ENCODE results near the gene SLC25A23.

The SLC25A23 gene

GRCh38 chr19:6416658-6417405 lies 42.8 kb downstream of the SLC25A23 start:
- DNase-seq (ENCODE audit: insufficient read length, low spot score), result no peak

GRCh38 chr19:6415591-6416190 lies 43.9 kb downstream of the SLC25A23 start:
- TF ChIP-seq POLR2A (IDR thresholded peaks at IDR 0.05; ENCODE audit: low read depth, low read length) (no peak), PAX5 (IDR thresholded peaks at IDR 0.05; ENCODE audit: insufficient read depth, low read length, severe bottlenecking) (no peak), TAF1 (IDR thresholded peaks at IDR 0.05; ENCODE audit: low read depth, low read length) (no peak), POU2F2 (IDR thresholded peaks at IDR 0.05; ENCODE audit: low read depth, low read length) (no peak), SPI1 (IDR thresholded peaks at IDR 0.05; ENCODE audit: low read depth, low read length) (no peak), POLR2AphosphoS5 (IDR thresholded peaks at IDR 0.05; ENCODE audit: low read depth, low read length) (no peak)
- FAIRE-seq (no peak), DNase-seq (ENCODE audit: insufficient read length, low spot score) (no peak)

More at GRCh38 chr19:6416658-6417405, 42.8 kb downstream of the SLC25A23 start:
- no peak for FAIRE-seq
- TF ChIP-seq POLR2AphosphoS5 (IDR thresholded peaks at IDR 0.05; ENCODE audit: low read depth, low read length), result 0 out of 2 replicates have a peak, but pooled peaks have one; percentile 5
- no peak for TF ChIP-seq TAF1 (IDR thresholded peaks at IDR 0.05; ENCODE audit: low read depth, low read length)

- peak; percentile 37; the same call in 1 of the 2 replicates for TF ChIP-seq POLR2AphosphoS5 (IDR thresholded peaks at IDR 0.05; ENCODE audit: low read depth, low read length)
- no peak for TF ChIP-seq PAX5 (IDR thresholded peaks at IDR 0.05; ENCODE audit: insufficient read depth, low read length, severe bottlenecking)
- FAIRE-seq (no peak), DNase-seq (ENCODE audit: insufficient read length, low spot score) (no peak)
These were observed 44.6 kb downstream of the SLC25A23 start for GRCh38 chr19:6414793-6415590.

- DNase-seq (ENCODE audit: insufficient read length, low spot score), result no peak
- TF ChIP-seq SPI1 (IDR thresholded peaks at IDR 0.05; ENCODE audit: low read depth, low read length) (no peak), POU2F2 (IDR thresholded peaks at IDR 0.05; ENCODE audit: low read depth, low read length) (no peak), TAF1 (IDR thresholded peaks at IDR 0.05; ENCODE audit: low read depth, low read length) (no peak), POLR2AphosphoS5 (IDR thresholded peaks at IDR 0.05; ENCODE audit: low read depth, low read length) (no peak), PAX5 (IDR thresholded peaks at IDR 0.05; ENCODE audit: insufficient read depth, low read length, severe bottlenecking) (no peak), POLR2A (IDR thresholded peaks at IDR 0.05; ENCODE audit: low read depth, low read length) (no peak)
- FAIRE-seq, result no peak
These were observed 45.6 kb downstream of the SLC25A23 start for GRCh38 chr19:6413721-6414643.

- FAIRE-seq (no peak), DNase-seq (ENCODE audit: insufficient read length, low spot score) (no peak)
- TF ChIP-seq POLR2AphosphoS5 (IDR thresholded peaks at IDR 0.05; ENCODE audit: low read depth, low read length) (no peak), PAX5 (IDR thresholded peaks at IDR 0.05; ENCODE audit: insufficient read depth, low read length, severe bottlenecking) (no peak), POLR2A (IDR thresholded peaks at IDR 0.05; ENCODE audit: low read depth, low read length) (no peak), TAF1 (IDR thresholded peaks at IDR 0.05; ENCODE audit: low read depth, low read length) (no peak), SPI1 (IDR thresholded peaks at IDR 0.05; ENCODE audit: low read depth, low read length) (no peak), POU2F2 (IDR thresholded peaks at IDR 0.05; ENCODE audit: low read depth, low read length) (no peak)
These were observed 46.3 kb downstream of the SLC25A23 start for GRCh38 chr19:6413291-6413690.

GRCh38 chr19:6412447-6413091 lies 47.0 kb downstream of the SLC25A23 start:
- peak; percentile 69 for DNase-seq (ENCODE audit: insufficient read length, low spot score)
- TF ChIP-seq PAX5 (IDR thresholded peaks at IDR 0.05; ENCODE audit: insufficient read depth, low read length, severe bottlenecking), result no peak
- no peak; the same call in 1 of the 2 replicates for TF ChIP-seq POLR2A (IDR thresholded peaks at IDR 0.05; ENCODE audit: low read depth, low read length)
- no peak; the same call in 1 of the 2 replicates for TF ChIP-seq POLR2AphosphoS5 (IDR thresholded peaks at IDR 0.05; ENCODE audit: low read depth, low read length)
- TF ChIP-seq POU2F2 (IDR thresholded peaks at IDR 0.05; ENCODE audit: low read depth, low read length), result no peak
- TF ChIP-seq TAF1 (IDR thresholded peaks at IDR 0.05; ENCODE audit: low read depth, low read length), result no peak
- no peak for TF ChIP-seq SPI1 (IDR thresholded peaks at IDR 0.05; ENCODE audit: low read depth, low read length)
- FAIRE-seq, result no peak

GRCh38 chr19:6412061-6412446 lies 47.5 kb downstream of the SLC25A23 start:
- TF ChIP-seq SPI1 (IDR thresholded peaks at IDR 0.05; ENCODE audit: low read depth, low read length) (no peak), PAX5 (IDR thresholded peaks at IDR 0.05; ENCODE audit: insufficient read depth, low read length, severe bottlenecking) (no peak), POLR2A (IDR thresholded peaks at IDR 0.05; ENCODE audit: low read depth, low read length) (peak; percentile 42; the same call in 1 of the 2 replicates), TAF1 (IDR thresholded peaks at IDR 0.05; ENCODE audit: low read depth, low read length) (no peak), POLR2AphosphoS5 (IDR thresholded peaks at IDR 0.05; ENCODE audit: low read depth, low read length) (peak; percentile 15), POU2F2 (IDR thresholded peaks at IDR 0.05; ENCODE audit: low read depth, low read length) (no peak)
- FAIRE-seq (no peak), DNase-seq (ENCODE audit: insufficient read length, low spot score) (no peak)

GRCh38 chr19:6409346-6409745 lies 50.2 kb downstream of the SLC25A23 start:
- FAIRE-seq, result no peak
- DNase-seq (ENCODE audit: insufficient read length, low spot score), result no peak
- TF ChIP-seq POLR2AphosphoS5 (IDR thresholded peaks at IDR 0.05; ENCODE audit: low read depth, low read length), result no peak
- TF ChIP-seq POLR2A (IDR thresholded peaks at IDR 0.05; ENCODE audit: low read depth, low read length), result no peak
- no peak for TF ChIP-seq PAX5 (IDR thresholded peaks at IDR 0.05; ENCODE audit: insufficient read depth, low read length, severe bottlenecking)
- no peak for TF ChIP-seq TAF1 (IDR thresholded peaks at IDR 0.05; ENCODE audit: low read depth, low read length)
- TF ChIP-seq POU2F2 (IDR thresholded peaks at IDR 0.05; ENCODE audit: low read depth, low read length), result no peak
- no peak for TF ChIP-seq SPI1 (IDR thresholded peaks at IDR 0.05; ENCODE audit: low read depth, low read length)

Data from GM12891 (cell line).